MM.1S (cell line): ENCODE data around the gene IFNL2.

Experiments used
- DNase-seq: peaks from one replicate; pipeline ENCODE4 v3.0.0-alpha.2; 2015
- H2AFZ ChIP-seq: fragments of 300-600 bp; sonication (generic); 2 replicates; pipeline ENCODE4 v1.6.0; 2016; ENCODE audit warnings: antibody characterized with exemption, low read length
- H3F3A ChIP-seq: fragments of 300-600 bp; sonication (generic); 2 replicates; pipeline ENCODE4 v1.6.1; 2016; ENCODE audit warnings: mild to moderate bottlenecking, antibody characterized with exemption, low read length, moderate library complexity, mixed read lengths; ENCODE audit not compliant: insufficient read depth
- H3K27ac ChIP-seq: fragments of 300-600 bp; sonication (generic); 2 replicates; pipeline ENCODE4 v1.5.1; 2016; ENCODE audit warnings: mild to moderate bottlenecking, low read length
- H3K27me3 ChIP-seq: fragments of 300-600 bp; sonication (generic); replicated peaks from 2 replicates; pipeline ENCODE4 v1.6.0; 2016; ENCODE audit warnings: low read length; ENCODE audit not compliant: insufficient read depth
- H3K36me3 ChIP-seq: fragments of 300-600 bp; sonication (generic); replicated peaks from 2 replicates; pipeline ENCODE4 v1.6.1; 2016; ENCODE audit warnings: mild to moderate bottlenecking, low read length, mixed read lengths; ENCODE audit not compliant: insufficient read depth
- H3K4me1 ChIP-seq: fragments of 300-600 bp; sonication (generic); 2 replicates; pipeline ENCODE4 v1.6.1; 2016; ENCODE audit warnings: low read length, mixed read lengths
- H3K4me2 ChIP-seq: fragments of 300-600 bp; sonication (generic); 2 replicates; pipeline ENCODE4 v1.6.0; 2016; ENCODE audit warnings: low read depth, low read length
- H3K4me3 ChIP-seq: fragments of 300-600 bp; sonication (generic); 2 replicates; pipeline ENCODE4 v1.5.1; 2016; ENCODE audit warnings: low read length, mixed read lengths
- H3K79me2 ChIP-seq: fragments of 300-600 bp; sonication (generic); 2 replicates; pipeline ENCODE4 v1.6.1; 2016; ENCODE audit warnings: mixed run types, low read length, mixed read lengths
- H3K9ac ChIP-seq: fragments of 300-600 bp; sonication (generic); 2 replicates; pipeline ENCODE4 v1.6.1; 2016; ENCODE audit warnings: low read length, mixed read lengths
- H3K9me2 ChIP-seq: fragments of 300-600 bp; sonication (generic); replicated peaks from 2 replicates; pipeline ENCODE4 v1.6.1; 2016; ENCODE audit warnings: mild to moderate bottlenecking, low read length, mixed read lengths; ENCODE audit not compliant: insufficient read depth
- H3K9me3 ChIP-seq: fragments of 300-600 bp; sonication (generic); replicated peaks from 2 replicates; pipeline ENCODE4 v1.6.1; 2016; ENCODE audit warnings: mild to moderate bottlenecking, low read length, mixed read lengths; ENCODE audit not compliant: insufficient read depth
- H4K20me1 ChIP-seq: fragments of 300-600 bp; sonication (generic); 2 replicates; pipeline ENCODE4 v1.6.1; 2016; ENCODE audit warnings: mild to moderate bottlenecking, low read length, moderate library complexity, mixed read lengths; ENCODE audit not compliant: insufficient read depth
- CTCF ChIP-seq: fragments of 300-600 bp; sonication (generic); IDR thresholded peaks from 2 replicates; pipeline ENCODE4 v1.5.1; 2016; ENCODE audit warnings: antibody characterized with exemption, low read length, mixed read lengths
- EZH2 ChIP-seq: fragments of 300-600 bp; sonication (generic); optimal IDR thresholded peaks from 2 replicates; pipeline ENCODE3; 2017; ENCODE audit warnings: low read depth, mild to moderate bottlenecking, antibody characterized with exemption, low read length, mixed read lengths
- EZH2phosphoT487 ChIP-seq: fragments of 300-600 bp; sonication (generic); IDR thresholded peaks from 2 replicates; pipeline ENCODE4 v1.6.1; 2018; ENCODE audit warnings: antibody characterized with exemption, low read length

Gene IFNL2

GRCh38 chr19:39251081-39251480 is 17.1 kb upstream of the IFNL2 start:
- Histone ChIP-seq H3K9ac (no peak overlapping the region), H3K9me2 (no peaks in the 10 kb centered on the region), H3K4me1 (no peaks in the 10 kb centered on the region), H3K36me3 (no peaks in the 10 kb centered on the region), H3K4me2 (no peak overlapping the region), H3K27ac (no peak overlapping the region), H4K20me1 (no peaks in the 10 kb centered on the region), H3K9me3 (no peaks in the 10 kb centered on the region), H2AFZ (no peak overlapping the region), H3F3A (no peaks in the 10 kb centered on the region), H3K27me3 (peaks cover 68% of the 10 kb centered on the region), H3K79me2 (no peaks in the 10 kb centered on the region), H3K4me3 (no peak overlapping the region)
- no peak for TF ChIP-seq EZH2phosphoT487
- no peak for TF ChIP-seq EZH2
- no peak for TF ChIP-seq CTCF
- no peak for DNase-seq

- peaks cover 74% of the 10 kb centered on the region for H3K27me3 ChIP-seq
- H3K9ac ChIP-seq = no peak overlapping the region
- no peak overlapping the region for H3K4me3 ChIP-seq
- no peak for DNase-seq
- no peak overlapping the region for H2AFZ ChIP-seq
- H3K79me2 ChIP-seq = no peaks in the 10 kb centered on the region
- TF ChIP-seq EZH2 (no peak), CTCF (no peak), EZH2phosphoT487 (no peak)
- H4K20me1 ChIP-seq = no peaks in the 10 kb centered on the region
- no peaks in the 10 kb centered on the region for H3K9me3 ChIP-seq
- no peaks in the 10 kb centered on the region for H3K36me3 ChIP-seq
- H3K4me2 ChIP-seq = no peak overlapping the region
- no peaks in the 10 kb centered on the region for H3K4me1 ChIP-seq
- H3K27ac ChIP-seq = no peak overlapping the region
- H3F3A ChIP-seq = no peaks in the 10 kb centered on the region
- H3K9me2 ChIP-seq = no peaks in the 10 kb centered on the region
Observed at GRCh38 chr19:39251846-39252245, 16.4 kb upstream of the IFNL2 start.

GRCh38 chr19:39252458-39252857 is 15.7 kb upstream of the IFNL2 start:
- TF ChIP-seq CTCF (no peak), EZH2 (no peak), EZH2phosphoT487 (no peak)
- Histone ChIP-seq H3K79me2 (no peaks in the 10 kb centered on the region), H3K9ac (no peak overlapping the region), H3K4me2 (no peak overlapping the region), H3K27ac (no peak overlapping the region), H2AFZ (no peak overlapping the region), H3K36me3 (no peaks in the 10 kb centered on the region), H3F3A (no peaks in the 10 kb centered on the region), H3K4me1 (no peaks in the 10 kb centered on the region), H3K4me3 (no peak overlapping the region), H4K20me1 (no peaks in the 10 kb centered on the region), H3K9me2 (no peaks in the 10 kb centered on the region), H3K27me3 (peaks cover 71% of the 10 kb centered on the region), H3K9me3 (no peaks in the 10 kb centered on the region)
- no peak for DNase-seq
